ENCODE data around the gene RFX8.

DNA sequence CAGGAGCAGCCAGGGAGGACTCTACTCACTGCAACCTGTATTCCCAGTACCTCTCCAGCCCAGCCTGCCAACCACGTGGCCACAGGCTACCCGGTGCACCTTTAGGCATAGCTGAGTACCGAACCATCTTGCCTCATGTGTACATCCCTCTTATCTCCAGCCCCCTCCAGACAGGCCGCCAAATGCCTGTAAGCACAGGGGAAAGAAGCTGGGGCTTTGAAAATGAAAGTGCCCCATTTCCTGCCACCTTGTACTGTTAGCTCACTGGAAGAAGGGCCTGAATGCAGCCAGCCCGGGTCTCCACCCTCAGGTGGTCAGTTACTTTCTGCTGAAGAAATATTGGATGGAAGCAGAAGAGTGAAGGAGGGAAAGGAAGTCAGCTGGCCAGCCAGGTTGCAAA lies 27.2 kb upstream of the RFX8 start:
- TF ChIP-seq, protein P1, sequence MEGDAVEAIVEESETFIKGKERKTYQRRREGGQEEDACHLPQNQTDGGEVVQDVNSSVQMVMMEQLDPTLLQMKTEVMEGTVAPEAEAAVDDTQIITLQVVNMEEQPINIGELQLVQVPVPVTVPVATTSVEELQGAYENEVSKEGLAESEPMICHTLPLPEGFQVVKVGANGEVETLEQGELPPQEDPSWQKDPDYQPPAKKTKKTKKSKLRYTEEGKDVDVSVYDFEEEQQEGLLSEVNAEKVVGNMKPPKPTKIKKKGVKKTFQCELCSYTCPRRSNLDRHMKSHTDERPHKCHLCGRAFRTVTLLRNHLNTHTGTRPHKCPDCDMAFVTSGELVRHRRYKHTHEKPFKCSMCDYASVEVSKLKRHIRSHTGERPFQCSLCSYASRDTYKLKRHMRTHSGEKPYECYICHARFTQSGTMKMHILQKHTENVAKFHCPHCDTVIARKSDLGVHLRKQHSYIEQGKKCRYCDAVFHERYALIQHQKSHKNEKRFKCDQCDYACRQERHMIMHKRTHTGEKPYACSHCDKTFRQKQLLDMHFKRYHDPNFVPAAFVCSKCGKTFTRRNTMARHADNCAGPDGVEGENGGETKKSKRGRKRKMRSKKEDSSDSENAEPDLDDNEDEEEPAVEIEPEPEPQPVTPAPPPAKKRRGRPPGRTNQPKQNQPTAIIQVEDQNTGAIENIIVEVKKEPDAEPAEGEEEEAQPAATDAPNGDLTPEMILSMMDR (IDR thresholded peaks at IDR 0.05; ENCODE audit: insufficient read depth, low read length, poor library complexity, severe bottlenecking) = no peak
- no peak for TF ChIP-seq EZH2phosphoT487 (conservative IDR thresholded peaks at IDR 0.05; ENCODE audit: low read length)

Measured in SU-DHL-6 (cell line).